HG03460 (cell line): ENCODE data around the gene TLE1.

Source experiments
- ATAC-seq: cut with Tn5 transposase; IDR thresholded peaks from one replicate; pipeline ENCODE4 v1.9.1; 2021; ENCODE audit not compliant: unreplicated experiment

TLE1 gene

DNA sequence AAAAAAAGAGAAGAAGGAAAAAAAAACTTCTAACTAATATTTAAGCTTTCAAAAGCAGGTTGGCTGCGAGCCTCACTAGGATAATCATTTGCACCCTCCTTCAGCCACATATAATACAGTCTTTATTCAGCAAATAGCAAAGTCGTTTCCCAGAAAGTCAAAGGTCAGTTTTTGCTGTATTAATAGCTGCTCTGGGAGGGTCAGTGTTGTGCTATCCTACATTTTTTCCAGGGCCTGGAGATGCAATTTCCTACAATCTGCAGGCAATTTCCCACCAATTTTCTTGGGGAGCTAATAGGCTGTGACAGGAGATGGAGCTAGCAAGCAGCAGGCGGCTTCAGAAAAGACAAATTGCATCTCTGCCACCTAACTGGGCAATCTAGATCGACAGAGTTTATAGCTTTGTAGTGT lies 136.8 kb downstream of the TLE1 start:
- ATAC-seq, result no peak

DNA sequence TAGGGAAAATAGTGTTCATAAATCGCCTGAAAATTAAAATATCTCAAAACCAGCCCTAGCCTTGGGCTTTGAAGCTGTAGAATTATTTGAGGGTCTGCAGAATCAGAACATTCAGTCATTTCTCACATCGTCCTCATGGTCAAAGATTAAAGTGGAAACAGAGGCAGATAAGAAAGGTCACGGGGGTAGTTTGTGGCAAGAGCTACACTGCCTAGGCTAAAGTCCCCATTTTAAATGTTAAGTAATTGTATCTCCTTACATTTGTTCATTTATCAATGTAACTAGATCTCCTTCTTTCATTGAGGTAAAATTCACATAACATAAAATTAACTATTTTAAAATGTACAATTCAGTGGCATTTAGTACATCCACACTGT lies 139.2 kb downstream of the TLE1 start:
- no peak for ATAC-seq

DNA sequence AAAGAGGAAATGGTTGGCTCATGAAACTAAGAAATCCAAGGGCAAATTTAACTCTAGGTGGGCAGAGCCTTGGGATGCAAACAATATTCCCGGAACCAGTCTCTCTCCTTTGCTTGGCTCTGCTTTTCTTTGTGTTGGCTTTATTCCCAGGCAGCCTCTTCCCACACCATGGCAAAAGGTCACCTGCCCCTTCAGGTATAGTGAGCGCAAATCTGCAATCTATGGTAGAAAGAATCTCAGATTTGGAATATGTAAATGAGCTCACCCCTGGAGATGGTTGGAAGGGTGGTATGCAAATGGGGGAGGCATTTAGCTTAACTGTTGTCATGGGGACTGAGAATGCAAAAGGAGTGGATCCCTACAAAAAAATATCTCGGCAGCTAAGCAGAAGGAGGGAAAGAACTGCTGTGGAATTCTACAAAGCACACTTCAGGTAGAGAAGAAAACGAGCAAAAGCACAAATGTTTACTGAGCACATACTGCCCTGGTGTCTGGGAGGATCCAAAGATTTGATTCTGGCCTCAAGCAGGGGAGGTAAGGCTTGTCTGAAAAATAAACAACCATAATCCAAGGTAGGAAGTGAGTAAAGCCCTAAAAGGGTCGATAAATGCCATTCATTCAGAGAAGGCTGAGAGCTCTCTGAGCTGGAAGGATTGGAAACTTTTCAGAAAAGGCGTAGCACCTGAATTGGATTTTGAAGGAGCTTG lies 139.7 kb downstream of the TLE1 start:
- no peak for ATAC-seq

DNA sequence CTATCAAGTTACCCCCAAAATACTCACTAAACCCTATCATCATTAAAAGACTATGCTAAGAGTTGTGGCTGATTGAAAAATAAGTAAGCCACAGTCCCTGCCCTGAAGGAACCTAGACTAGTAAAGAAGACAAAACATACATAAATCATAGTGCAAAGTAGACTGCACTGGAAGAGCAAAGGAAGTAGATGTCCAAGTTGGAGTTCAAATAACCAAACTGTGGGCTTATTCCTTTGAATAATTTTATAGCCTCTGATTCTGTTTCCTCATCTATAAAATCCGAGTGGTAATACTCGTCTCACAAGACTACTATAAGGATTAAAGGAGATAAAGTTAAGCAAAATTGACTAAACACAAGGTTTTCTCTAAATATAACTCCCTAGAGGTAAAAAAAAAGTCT lies 140.4 kb downstream of the TLE1 start:
- ATAC-seq, result no peak

DNA sequence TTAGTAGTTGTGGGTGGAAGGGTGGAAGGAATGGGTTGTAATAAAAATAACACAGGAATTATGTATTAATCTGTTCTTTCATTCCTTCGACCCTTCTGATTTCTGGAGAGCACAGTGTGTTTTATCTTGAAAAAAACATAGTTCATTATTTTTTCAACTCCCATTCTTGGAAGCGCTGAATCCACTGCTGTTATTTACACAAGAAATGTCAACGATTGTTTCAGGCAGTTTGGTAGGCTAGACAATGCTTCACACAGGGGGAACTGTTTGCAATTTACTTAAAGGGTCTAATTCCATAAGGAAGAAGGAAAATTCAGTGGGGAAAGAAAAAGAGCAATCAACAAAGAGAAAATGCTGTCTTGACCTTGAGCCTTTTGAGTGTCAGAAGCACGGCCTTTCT lies 142.9 kb downstream of the TLE1 start:
- ATAC-seq, result no peak

DNA sequence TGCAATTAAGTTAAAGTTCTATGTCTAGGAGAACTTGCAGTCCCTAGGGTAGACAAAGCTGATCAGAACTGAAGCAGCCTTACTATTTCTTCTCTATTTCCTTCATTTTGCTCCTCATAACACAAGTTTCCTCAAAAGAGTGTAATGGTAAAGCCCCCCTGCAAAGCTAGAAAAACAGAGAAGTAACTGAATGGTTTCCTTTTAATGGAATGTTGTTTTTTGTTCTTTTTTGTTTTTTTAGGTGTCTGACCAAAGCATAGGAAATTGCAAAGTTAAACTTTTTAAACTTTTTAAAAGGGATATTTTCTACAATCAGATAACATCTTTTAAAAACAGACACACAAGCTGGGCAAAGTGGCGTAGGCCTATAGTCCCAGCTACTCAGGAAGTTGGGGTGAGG lies 145.7 kb downstream of the TLE1 start:
- no peak for ATAC-seq

DNA sequence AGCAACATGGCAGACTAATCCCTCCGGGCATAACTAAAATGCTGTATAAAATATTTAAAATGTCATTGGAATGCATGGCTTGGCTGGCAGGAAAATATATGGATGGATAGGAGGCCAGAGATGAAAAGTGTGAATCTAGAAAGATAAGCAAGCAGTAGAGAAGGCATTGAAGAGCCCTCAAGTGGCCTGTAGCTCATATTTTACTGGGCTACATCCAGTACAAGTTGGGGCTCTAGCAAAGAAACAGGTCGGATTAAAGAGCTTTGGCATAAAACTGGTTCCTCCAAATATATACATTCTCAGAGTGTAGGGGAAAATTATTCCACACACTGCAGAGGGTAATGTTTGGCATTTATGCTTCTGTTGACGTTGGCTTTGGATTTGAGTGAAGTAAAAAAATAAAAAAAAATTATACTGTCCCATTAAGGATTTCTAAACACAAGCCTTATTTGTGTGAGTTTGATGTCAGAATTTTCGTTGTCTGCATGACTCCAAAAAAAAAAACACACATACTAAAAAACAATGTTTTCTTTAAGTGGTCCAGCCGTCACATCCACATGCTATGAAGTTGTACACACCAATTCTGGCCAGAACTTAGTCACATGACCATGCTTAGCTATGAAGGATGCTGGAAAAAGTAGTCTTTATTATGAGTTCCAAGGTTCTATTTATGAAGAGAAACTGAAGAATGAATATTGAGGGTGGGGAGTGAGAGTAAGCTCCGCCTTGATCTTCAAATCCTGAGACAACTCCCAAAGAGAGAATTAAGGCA lies 147.0 kb downstream of the TLE1 start:
- no peak for ATAC-seq

DNA sequence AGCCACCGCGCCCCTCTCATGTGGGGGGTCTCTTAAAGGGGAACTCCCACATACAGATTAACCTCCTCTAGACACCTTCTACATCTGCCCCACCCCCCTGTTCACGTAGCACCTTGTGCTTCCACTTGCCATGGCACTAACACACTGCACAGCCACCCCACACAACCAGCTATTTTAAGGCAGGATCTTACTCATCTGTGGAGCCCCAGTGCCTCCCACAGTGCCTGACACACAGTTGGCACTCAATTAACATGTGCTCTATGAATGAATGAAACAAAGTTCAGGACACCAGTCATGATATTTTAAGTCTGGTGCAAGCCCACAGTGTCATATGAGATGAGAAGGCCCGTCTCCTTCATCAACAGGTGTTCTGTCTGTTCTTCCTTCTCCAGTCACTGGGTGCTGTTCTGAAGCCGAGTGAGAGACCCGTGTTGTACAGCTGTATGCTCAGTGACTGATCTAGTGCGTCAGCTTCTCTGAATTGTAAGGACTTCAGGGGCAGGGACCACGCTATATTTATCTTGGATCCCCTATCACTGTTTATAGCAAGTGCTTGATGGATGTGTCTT lies 149.1 kb downstream of the TLE1 start:
- ATAC-seq, result no peak

DNA sequence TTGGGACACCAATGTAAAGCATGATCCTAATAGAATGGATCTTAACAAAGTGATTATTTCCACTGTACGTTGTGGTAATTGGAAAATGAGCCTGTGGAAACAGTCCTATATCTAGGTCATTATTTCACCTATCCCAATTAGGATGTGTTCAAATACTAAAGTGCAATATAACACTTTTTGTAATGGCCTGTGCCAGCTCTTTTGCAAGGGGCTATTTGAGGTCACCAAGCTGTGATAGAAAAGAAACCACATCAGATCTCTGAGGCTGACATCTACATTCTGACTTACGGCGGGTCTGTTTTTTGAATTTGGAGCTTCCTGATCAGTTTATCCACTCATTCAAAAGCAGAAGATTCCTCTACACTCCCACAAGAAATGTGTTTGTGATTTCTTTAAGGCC lies 150.0 kb downstream of the TLE1 start:
- ATAC-seq, result no peak

DNA sequence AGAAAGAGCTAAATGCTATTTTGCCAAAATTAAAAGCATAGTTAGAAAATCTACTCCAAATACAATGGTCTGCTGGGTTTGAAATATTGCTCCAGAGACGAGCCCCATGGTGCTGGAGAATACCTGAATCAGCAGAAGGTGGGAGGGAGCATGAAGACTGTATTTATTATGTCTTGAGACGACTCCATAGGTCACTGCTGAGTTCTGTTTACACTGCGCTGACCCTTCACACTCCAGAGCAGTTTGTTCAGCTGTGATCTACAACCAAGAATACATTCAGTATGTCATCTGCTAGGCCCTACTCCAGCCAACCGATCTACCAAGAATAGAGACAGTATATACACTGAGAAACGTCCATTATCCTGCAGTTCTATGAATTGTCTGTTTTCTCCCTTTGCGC lies 150.5 kb downstream of the TLE1 start:
- no peak for ATAC-seq

DNA sequence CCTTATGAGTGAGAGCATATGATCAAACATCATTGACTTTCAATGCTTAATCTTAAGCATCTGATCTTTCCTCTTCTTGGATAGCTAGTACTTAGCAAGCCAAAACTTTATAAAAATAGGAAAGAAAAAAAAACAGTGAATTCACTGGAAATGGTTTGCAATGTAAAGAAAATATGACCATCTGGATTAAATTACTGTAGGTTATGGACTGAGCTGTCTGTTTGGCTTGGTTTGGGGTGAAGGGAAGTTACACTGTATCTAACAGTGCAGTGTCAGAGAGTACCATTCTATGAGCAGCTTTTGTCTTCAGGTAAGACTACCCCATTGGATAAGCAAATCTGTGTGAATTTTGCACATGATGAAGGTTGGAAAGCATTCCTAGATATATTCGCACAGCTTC lies 151.4 kb downstream of the TLE1 start:
- no peak for ATAC-seq

DNA sequence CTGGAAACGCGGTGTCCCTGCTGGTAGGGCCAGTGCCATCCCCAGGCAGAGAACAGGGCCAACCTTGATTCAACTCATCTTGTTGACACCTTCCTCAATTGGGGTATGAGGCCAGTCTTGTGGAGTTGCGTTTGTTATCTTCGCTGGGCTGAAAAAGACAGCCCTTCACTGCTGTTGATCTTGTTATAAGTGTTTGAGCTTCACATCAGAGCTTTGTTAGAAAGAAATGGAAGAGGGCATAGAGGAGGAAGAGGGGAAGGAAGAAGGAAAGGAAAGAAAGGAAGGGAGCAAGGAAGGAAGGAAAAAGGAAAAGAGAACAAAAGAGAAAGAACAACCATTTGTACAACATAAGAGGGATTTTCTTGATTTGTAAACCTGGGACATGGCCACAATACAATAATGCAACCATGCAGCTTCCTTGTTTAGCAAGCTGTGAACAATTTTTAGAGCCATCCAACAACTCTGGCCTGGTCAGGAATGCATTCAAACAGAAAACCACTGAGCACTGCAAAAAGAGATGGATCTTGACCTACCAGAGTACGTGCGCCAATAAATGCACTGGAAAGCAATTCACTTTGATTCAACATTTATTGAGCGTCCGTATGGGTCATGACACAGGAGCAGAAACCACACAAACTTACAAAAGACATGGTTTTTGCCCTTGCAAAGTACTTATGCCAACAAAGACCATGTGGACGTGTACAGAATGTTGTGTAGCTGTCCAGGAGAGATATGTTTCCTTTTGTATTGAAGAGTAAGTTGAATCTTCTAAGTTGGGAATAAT lies 152.9 kb downstream of the TLE1 start:
- ATAC-seq, result no peak

DNA sequence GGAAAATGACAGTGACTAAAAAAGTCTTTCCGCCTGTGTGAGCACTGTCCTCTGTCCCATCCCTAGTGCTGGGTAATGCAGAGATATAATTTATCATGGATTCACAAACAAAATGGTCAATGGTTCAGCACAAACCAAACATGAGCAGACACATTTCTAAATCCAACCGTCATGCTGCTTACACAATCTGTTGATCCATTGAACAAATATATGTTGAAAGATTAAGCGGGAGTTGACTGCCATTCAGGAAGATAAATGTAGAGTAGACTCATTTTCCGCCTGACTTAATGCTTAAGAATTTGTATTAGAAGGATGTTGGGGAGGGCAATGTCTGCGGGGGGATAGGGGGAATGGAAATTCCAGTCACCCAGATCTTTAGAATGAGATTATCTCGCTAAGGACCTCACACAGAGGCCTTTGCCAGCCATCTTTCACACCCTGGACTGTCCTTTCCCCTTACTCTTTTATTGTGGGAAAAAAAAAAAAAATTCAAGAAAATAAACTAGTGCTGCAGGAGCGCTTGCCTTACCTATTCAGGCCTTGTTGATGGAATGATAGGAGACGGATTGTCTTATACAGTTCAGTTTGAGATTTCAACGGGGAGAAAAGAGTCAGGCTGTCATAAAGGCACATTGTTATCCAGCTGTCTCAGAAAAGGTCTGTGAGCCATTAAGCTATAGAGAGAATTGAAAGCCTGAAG lies 153.7 kb downstream of the TLE1 start:
- no peak for ATAC-seq

DNA sequence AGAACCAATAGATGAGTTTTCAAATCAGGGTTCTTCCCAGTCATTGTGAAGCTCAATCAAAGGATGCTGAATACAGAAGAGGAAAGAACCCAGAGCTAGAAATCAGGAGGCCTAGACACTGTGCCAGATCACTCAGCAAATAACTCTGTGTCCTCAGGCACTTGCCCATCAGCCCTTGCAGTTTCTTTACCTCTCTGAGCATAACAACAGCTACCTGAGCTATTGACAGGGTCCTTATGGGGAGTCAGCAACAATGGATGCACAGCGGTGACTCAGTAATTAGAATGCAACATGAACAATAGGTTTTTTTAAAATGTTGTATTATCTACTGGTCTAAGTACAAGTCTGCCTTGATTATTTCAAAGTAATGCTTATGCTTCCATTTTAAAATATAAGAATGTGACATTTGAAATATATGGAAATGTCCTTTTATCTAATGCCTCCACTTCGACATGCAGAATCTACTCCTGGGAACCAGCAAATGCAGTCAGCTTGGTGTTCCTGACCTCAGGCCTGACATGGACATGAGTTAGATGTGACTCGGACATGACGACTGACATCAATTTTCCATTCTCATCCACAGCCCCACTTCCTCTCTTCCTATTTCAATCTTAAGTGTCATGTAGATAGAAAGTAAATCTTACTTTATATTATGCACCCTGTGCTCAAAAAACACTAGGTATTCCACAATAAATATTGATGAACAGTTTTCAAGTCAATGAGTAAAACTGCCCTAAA lies 155.0 kb downstream of the TLE1 start:
- no peak for ATAC-seq
